Fibroblast of villous mesenchyme (primary cell): Measurements from ENCODE around the gene ZNF70. TPM values are rescaled to one million over a fixed set of nuclear protein-coding genes. Genes with fewer than 3 reads are reported as not detected.

Experiments used
- DNase-seq: peaks from one replicate; pipeline ENCODE4 v3.0.0-alpha.2; 2010; ENCODE audit warnings: low read depth
- H3K4me3 ChIP-seq: 2 replicates; pipeline ENCODE4 v1.5.1; 2011; ENCODE audit warnings: low read depth, mild to moderate bottlenecking, low read length
- CTCF ChIP-seq: IDR thresholded peaks from 2 replicates; pipeline ENCODE4 v1.5.1; 2012; ENCODE audit warnings: low read depth, mild to moderate bottlenecking, low read length; ENCODE audit not compliant: insufficient read depth
- total RNA-seq: library from RNA; depleted of rRNA; stranded (reverse); fragments of >200 nt; gene quantifications from 2 replicates; pipeline ENCODE4 v1.2.3, GENCODE V29; 2012

Gene ZNF70
- total RNA-seq, result 7.8 and 8.4 TPM in 2 replicates

- DNase-seq, result peak; percentile 84
- H3K4me3 ChIP-seq, result peak within 1 kb of the TSS; percentile 89
- TF ChIP-seq CTCF, result peak; percentile 29
Observed at GRCh38 chr22:23750714-23751440, at the start of gene ZNF70. Gene ZNF70, minus strand, starts transcription at chr22:23751112. Its CDS starts 5,972 bp downstream, at chr22:23745140.

GRCh38 chr22:23796461-23796860 is 45.5 kb upstream of the ZNF70 start:
- TF ChIP-seq CTCF, result no peak
- DNase-seq, result peak; percentile 96
- H3K4me3 ChIP-seq, result no peak overlapping the region

- no peak for DNase-seq
- H3K4me3 ChIP-seq, result no peak overlapping the region
- no peak for TF ChIP-seq CTCF
Observed at GRCh38 chr22:23793326-23793725, 42.4 kb upstream of the ZNF70 start.

GRCh38 chr22:23791738-23792645 is 41.1 kb upstream of the ZNF70 start:
- no peak overlapping the region for H3K4me3 ChIP-seq
- peak; percentile 83 for DNase-seq

GRCh38 chr22:23790819-23791737 is 40.2 kb upstream of the ZNF70 start:
- no peak for TF ChIP-seq CTCF
- DNase-seq, result peak; percentile 98
- H3K4me3 ChIP-seq, result no peak overlapping the region

More at GRCh38 chr22:23791738-23792645, 41.1 kb upstream of the ZNF70 start:
- TF ChIP-seq CTCF, result no peak

- DNase-seq, result no peak
- TF ChIP-seq CTCF, result no peak
- no peak overlapping the region for H3K4me3 ChIP-seq
Observed at GRCh38 chr22:23789638-23790037, 38.7 kb upstream of the ZNF70 start.
